Globus pallidus (tissue), 1 donor: ENCODE data around the gene CLCN3.
A peak's percentile ranks its signal among the peaks of the same experiment; 100 is the strongest.
"Not testable (repeated sequence)": the region's sequence is repeated elsewhere in the genome, so short reads cannot be mapped to it uniquely, and the experiment has no call there.

Experiments
- DNase-seq: peaks from one replicate; pipeline ENCODE4 v3.0.0-alpha.2; 2015; ENCODE audit warnings: low spot score

The CLCN3 gene

GRCh38 chr4:169618286-169618685, 2.1 kb upstream of the CLCN3 start:
- DNase-seq = no peak

- no peak for DNase-seq
Measured at GRCh38 chr4:169618986-169619385, 1.4 kb upstream of the CLCN3 start.

GRCh38 chr4:169619518-169619957, 840 bp upstream of the CLCN3 start:
- peak; percentile 64 for DNase-seq

- no peak for DNase-seq
Measured at GRCh38 chr4:169620880-169621248, 486 bp downstream of the CLCN3 start.

GRCh38 chr4:169621731-169622492, 1.5 kb downstream of the CLCN3 start:
- no peak for DNase-seq

GRCh38 chr4:169622566-169622965, 2.2 kb downstream of the CLCN3 start:
- DNase-seq = no peak

- not testable (repeated sequence) for DNase-seq
Measured at GRCh38 chr4:169624012-169624411, 3.6 kb downstream of the CLCN3 start.

GRCh38 chr4:169625886-169626285, 5.5 kb downstream of the CLCN3 start:
- no peak for DNase-seq

GRCh38 chr4:169626331-169627282, 6.2 kb downstream of the CLCN3 start:
- no peak for DNase-seq

GRCh38 chr4:169627307-169627706, 6.9 kb downstream of the CLCN3 start:
- no peak for DNase-seq

- no peak for DNase-seq
Measured at GRCh38 chr4:169628579-169628978, 8.2 kb downstream of the CLCN3 start.

GRCh38 chr4:169630069-169630468, 9.7 kb downstream of the CLCN3 start:
- no peak for DNase-seq

GRCh38 chr4:169632896-169633295, 12.5 kb downstream of the CLCN3 start:
- no peak for DNase-seq

GRCh38 chr4:169634975-169635374, 14.6 kb downstream of the CLCN3 start:
- DNase-seq = no peak

GRCh38 chr4:169640261-169640870, 20.0 kb downstream of the CLCN3 start:
- DNase-seq = no peak

GRCh38 chr4:169644802-169645201, 24.4 kb downstream of the CLCN3 start:
- DNase-seq = no peak

GRCh38 chr4:169645627-169646026, 25.2 kb downstream of the CLCN3 start:
- no peak for DNase-seq

GRCh38 chr4:169649545-169650226, 29.3 kb downstream of the CLCN3 start:
- DNase-seq = no peak

GRCh38 chr4:169650227-169650936, 30.0 kb downstream of the CLCN3 start:
- DNase-seq = no peak

GRCh38 chr4:169652535-169652934, 32.2 kb downstream of the CLCN3 start:
- DNase-seq = no peak

- no peak for DNase-seq
Measured at GRCh38 chr4:169655401-169655800, 35.0 kb downstream of the CLCN3 start.
